GM23338 (cell line): Measurements from ENCODE around the gene MED16. TPM values are rescaled to one million over a fixed set of nuclear protein-coding genes. Genes with fewer than 3 reads are reported as not detected.
"Not testable (repeated sequence)": the region's sequence is repeated elsewhere in the genome, so short reads cannot be mapped to it uniquely, and the experiment has no call there.

Experiments
- ATAC-seq: fragments of 200-7000 bp; cut with Tn5 transposase; 3 replicates; pipeline ENCODE4 v1.9.1; 2020
- DNase-seq: peaks from one replicate; pipeline ENCODE4 v3.0.0-alpha.2; 2015; ENCODE audit warnings: low spot score
- H2AFZ ChIP-seq: fragments of 200-600 bp; sonication (generic); 2 replicates; pipeline ENCODE4 v1.8.0; 2016; ENCODE audit warnings: antibody characterized with exemption, mild to moderate bottlenecking, moderate library complexity
- H3F3A ChIP-seq: fragments of 200-600 bp; sonication (generic); replicated peaks from 2 replicates; pipeline ENCODE4 v1.8.0; 2017; ENCODE audit warnings: antibody characterized with exemption, mixed run types, low read depth
- H3K27ac ChIP-seq: fragments of 200-600 bp; sonication (generic); 2 replicates; pipeline ENCODE4 v1.6.1; 2016; ENCODE audit warnings: low read depth
- H3K27me3 ChIP-seq: fragments of 200-600 bp; sonication (generic); 2 replicates; pipeline ENCODE4 v1.8.0; 2016; ENCODE audit warnings: mild to moderate bottlenecking, mixed run types, moderate library complexity; ENCODE audit not compliant: insufficient read depth
- H3K36me3 ChIP-seq: fragments of 200-600 bp; sonication (generic); 2 replicates; pipeline ENCODE4 v1.8.0; 2016; ENCODE audit warnings: mild to moderate bottlenecking; ENCODE audit not compliant: insufficient read depth
- H3K4me1 ChIP-seq: fragments of 200-600 bp; sonication (generic); 2 replicates; pipeline ENCODE4 v1.8.0; 2016; ENCODE audit warnings: mild to moderate bottlenecking, moderate library complexity; ENCODE audit not compliant: insufficient read depth
- H3K4me2 ChIP-seq: fragments of 200-600 bp; sonication (generic); 2 replicates; pipeline ENCODE4 v1.7.1; 2017; ENCODE audit warnings: mixed run types
- H3K4me3 ChIP-seq: fragments of 200-600 bp; sonication (generic); 2 replicates; pipeline ENCODE4 v1.6.1; 2016; ENCODE audit warnings: mixed run types
- H3K79me2 ChIP-seq: fragments of 200-600 bp; sonication (generic); replicated peaks from 2 replicates; pipeline ENCODE4 v1.8.0; 2017; ENCODE audit warnings: mild to moderate bottlenecking; ENCODE audit not compliant: insufficient read depth
- H3K9me2 ChIP-seq: fragments of 200-600 bp; sonication (generic); 2 replicates; pipeline ENCODE4 v1.8.0; 2017; ENCODE audit not compliant: insufficient read depth
- H4K20me1 ChIP-seq: fragments of 200-600 bp; sonication (generic); replicated peaks from 2 replicates; pipeline ENCODE4 v1.8.0; 2017; ENCODE audit warnings: mild to moderate bottlenecking; ENCODE audit not compliant: insufficient read depth
- H3K27ac Mint-ChIP-seq: 2 replicates; pipeline ENCODE4 v1.8.0; 2020; ENCODE audit warnings: inconsistent platforms, mild to moderate bottlenecking, moderate library complexity, mixed read lengths
- H3K27me3 Mint-ChIP-seq: 3 replicates; pipeline ENCODE4 v1.8.0; 2022; ENCODE audit warnings: low read depth, mild to moderate bottlenecking, moderate library complexity, mixed read lengths, inconsistent platforms; ENCODE audit not compliant: insufficient read depth, poor library complexity
- H3K36me3 Mint-ChIP-seq: 3 replicates; pipeline ENCODE4 v1.8.0; 2021; ENCODE audit warnings: low read depth, mild to moderate bottlenecking, inconsistent platforms, moderate library complexity, mixed read lengths
- H3K4me1 Mint-ChIP-seq: 3 replicates; pipeline ENCODE4 v1.8.0; 2020; ENCODE audit warnings: mild to moderate bottlenecking, inconsistent platforms, mixed read lengths
- H3K4me3 Mint-ChIP-seq: 3 replicates; pipeline ENCODE4 v1.8.0; 2021; ENCODE audit warnings: moderate library complexity, mild to moderate bottlenecking, inconsistent platforms, mixed read lengths
- H3K9me3 Mint-ChIP-seq: 3 replicates; pipeline ENCODE4 v1.8.0; 2020; ENCODE audit warnings: moderate library complexity, mild to moderate bottlenecking, inconsistent platforms, mixed read lengths
- CREB1 ChIP-seq: fragments of 250-450 bp; sonication (Bioruptor Pico); IDR thresholded peaks from 2 replicates; pipeline ENCODE4 v1.5.0; 2020; ENCODE audit warnings: low read depth, mild to moderate bottlenecking, moderate library complexity
- EZH2 ChIP-seq: fragments of 200-600 bp; sonication (generic); IDR thresholded peaks from one replicate; pipeline ENCODE4 v1.8.0; 2017; ENCODE audit warnings: antibody characterized with exemption, mild to moderate bottlenecking, low read depth; ENCODE audit not compliant: unreplicated experiment
- JUNB ChIP-seq: IDR thresholded peaks from one replicate; pipeline ENCODE4 v1.6.1; 2016; ENCODE audit warnings: antibody characterized with exemption; ENCODE audit not compliant: unreplicated experiment
- NANOG ChIP-seq: IDR thresholded peaks from 2 replicates; pipeline ENCODE4 v1.6.1; 2016; ENCODE audit warnings: antibody characterized with exemption, borderline replicate concordance
- STAT1 ChIP-seq: IDR thresholded peaks from one replicate; pipeline ENCODE4 v1.6.1; 2016; ENCODE audit warnings: antibody characterized with exemption; ENCODE audit not compliant: unreplicated experiment
- ZNF114 ChIP-seq: fragments of 250-450 bp; sonication (Bioruptor Pico); IDR thresholded peaks from 2 replicates; pipeline ENCODE4 v1.5.0; 2020; ENCODE audit warnings: mild to moderate bottlenecking, moderate library complexity
- ZNF331 ChIP-seq: fragments of 250-450 bp; sonication (Bioruptor Pico); IDR thresholded peaks from 2 replicates; pipeline ENCODE4 v1.5.0; 2020; ENCODE audit warnings: low read depth, mild to moderate bottlenecking, moderate library complexity
- polyA plus RNA-seq: library from polyadenylated mRNA; unstranded; fragments of >200 nt; fragmentation: Nextera tagmentation; extraction: Ambion mirVana; gene quantifications from 2 replicates; pipeline ENCODE4 v1.2.1, GENCODE V29; 2016
- total RNA-seq: library from RNA; depleted of rRNA; stranded (reverse); fragments of >200 nt; shearing (Covaris generic); gene quantifications from 2 replicates; pipeline ENCODE4 v1.2.3, GENCODE V29; 2014
- TF ChIP-seq, protein P1 (sequence below): IDR thresholded peaks from 2 replicates; pipeline ENCODE4 v1.6.1; 2016; ENCODE audit warnings: antibody characterized with exemption
- TF ChIP-seq, protein P2 (sequence below), 2 experiments: fragments of 200-600 bp in 1 of 2; sonication (generic) in 1 of 2; conservative IDR thresholded peaks; 2 replicates each; pipeline versions ENCODE4 v1.5.1 to v1.6.1; 2016 to 2017; ENCODE audit warnings: antibody characterized with exemption in 2 of 2, low read depth in 2 of 2, mild to moderate bottlenecking in 2 of 2, moderate library complexity in 1 of 2
- TF ChIP-seq, protein P3 (sequence below): IDR thresholded peaks from one replicate; pipeline ENCODE4 v1.6.1; 2018; ENCODE audit warnings: antibody characterized with exemption; ENCODE audit not compliant: unreplicated experiment

The MED16 gene
- total and polyA plus RNA-seq, 2 experiments from 2014 or later, result 52.7 to 73.6 TPM

DNA sequence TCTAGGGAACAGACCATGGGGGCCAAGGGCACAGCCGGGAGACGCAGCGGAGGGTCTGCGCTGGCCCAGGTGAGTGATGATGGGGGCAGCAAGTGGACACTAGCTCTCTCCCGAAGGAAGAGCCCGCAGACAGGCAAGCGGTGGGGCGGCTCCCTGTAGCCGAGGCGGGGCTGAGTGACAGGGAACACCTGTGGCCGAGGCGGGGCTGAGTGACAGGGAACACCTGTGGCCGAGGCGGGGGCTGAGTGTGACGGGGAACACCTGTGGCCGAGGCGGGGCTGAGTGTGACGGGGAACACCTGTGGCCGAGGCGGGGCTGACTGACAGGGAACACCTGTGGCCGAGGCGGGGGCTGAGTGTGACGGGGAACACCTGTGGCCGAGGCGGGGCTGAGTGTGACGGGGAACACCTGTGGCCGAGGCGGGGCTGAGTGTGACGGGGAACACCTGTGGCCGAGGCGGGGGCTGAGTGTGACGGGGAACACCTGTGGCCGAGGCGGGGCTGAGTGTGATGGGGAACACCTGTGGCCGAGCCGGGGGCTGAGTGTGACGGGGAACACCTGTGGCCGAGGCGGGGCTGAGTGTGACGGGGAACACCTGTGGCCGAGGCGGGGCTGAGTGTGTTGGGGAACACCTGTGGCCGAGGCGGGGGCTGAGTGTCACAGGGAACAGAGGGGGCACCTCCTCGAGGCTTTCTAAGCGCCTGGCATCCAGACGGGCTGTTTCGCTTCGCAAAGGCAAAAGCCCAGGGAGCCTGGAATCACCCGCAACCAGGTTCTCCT lies 1.4 kb downstream of the MED16 start:
- H3K27me3 Mint-ChIP-seq, result peaks cover 20% of the 10 kb centered on the region
- not testable (repeated sequence) for H4K20me1 ChIP-seq, H3K4me1 ChIP-seq, H3K27ac Mint-ChIP-seq, H3K27ac ChIP-seq, H3K79me2 ChIP-seq, H3F3A ChIP-seq, H3K9me2 ChIP-seq, ATAC-seq, H3K27me3 ChIP-seq, H3K36me3 ChIP-seq, H2AFZ ChIP-seq, H3K9me3 Mint-ChIP-seq, H3K4me1 Mint-ChIP-seq, DNase-seq
- Histone ChIP-seq H3K4me3 (peak overlapping the region; percentile 76), H3K4me2 (peak overlapping the region; percentile 86)
- H3K4me3 Mint-ChIP-seq, result peak overlapping the region; percentile 82; the same call in 2 of the 3 replicates
- H3K36me3 Mint-ChIP-seq, result peaks cover 11% of the 10 kb centered on the region

DNA sequence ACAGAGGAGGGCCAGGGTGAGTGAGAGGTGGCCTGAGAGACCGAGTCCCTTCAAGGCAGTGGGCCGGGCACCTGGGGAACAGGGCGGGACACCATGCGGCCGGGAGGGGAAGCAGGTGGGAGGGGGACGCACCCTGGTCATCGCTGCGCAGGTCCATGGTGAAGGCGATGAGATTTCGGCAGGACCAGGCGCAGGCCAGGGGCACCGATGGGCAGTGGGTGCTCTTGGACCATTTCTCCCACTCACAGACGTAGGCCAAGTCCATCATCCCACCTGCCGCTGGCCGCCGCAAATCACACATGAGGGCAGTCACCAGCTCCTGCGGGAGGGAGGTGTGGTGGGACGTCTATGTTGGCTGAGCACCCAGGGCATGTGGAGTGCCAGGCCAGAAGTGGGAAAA lies 2.2 kb downstream of the MED16 start:
- Histone ChIP-seq H3F3A (peaks cover 3% of the 10 kb centered on the region; the same call in 1 of the 2 replicates), H3K4me3 (no peak overlapping the region), H3K9me2 (no peaks in the 10 kb centered on the region), H3K27me3 (no peaks in the 10 kb centered on the region), H3K36me3 (no peaks in the 10 kb centered on the region), H4K20me1 (peaks cover 4% of the 10 kb centered on the region; the same call in 1 of the 2 replicates), H3K4me1 (no peaks in the 10 kb centered on the region), H2AFZ (no peak overlapping the region), H3K27ac (no peak overlapping the region), H3K4me2 (no peak overlapping the region), H3K79me2 (no peaks in the 10 kb centered on the region; the same call in 1 of the 2 replicates)
- peaks cover 9% of the 10 kb centered on the region; the same call in 1 of the 3 replicates for H3K36me3 Mint-ChIP-seq
- H3K4me3 Mint-ChIP-seq, result peak overlapping the region; percentile 48; the same call in 2 of the 3 replicates
- H3K4me1 Mint-ChIP-seq, result no peaks in the 10 kb centered on the region; the same call in 2 of the 3 replicates
- H3K27ac Mint-ChIP-seq, result no peak overlapping the region
- DNase-seq (no peak), ATAC-seq (no peak)
- peaks cover 20% of the 10 kb centered on the region for H3K27me3 Mint-ChIP-seq
- H3K9me3 Mint-ChIP-seq, result peaks cover 3% of the 10 kb centered on the region; the same call in 1 of the 3 replicates
- TF ChIP-seq NANOG (no peak), ZNF331 (no peak), CREB1 (CRISPR knock-in tag) (no peak), EZH2 (no peak), ZNF114 (CRISPR knock-in tag) (no peak), STAT1 (no peak), JUNB (no peak)
- TF ChIP-seq, protein P1, sequence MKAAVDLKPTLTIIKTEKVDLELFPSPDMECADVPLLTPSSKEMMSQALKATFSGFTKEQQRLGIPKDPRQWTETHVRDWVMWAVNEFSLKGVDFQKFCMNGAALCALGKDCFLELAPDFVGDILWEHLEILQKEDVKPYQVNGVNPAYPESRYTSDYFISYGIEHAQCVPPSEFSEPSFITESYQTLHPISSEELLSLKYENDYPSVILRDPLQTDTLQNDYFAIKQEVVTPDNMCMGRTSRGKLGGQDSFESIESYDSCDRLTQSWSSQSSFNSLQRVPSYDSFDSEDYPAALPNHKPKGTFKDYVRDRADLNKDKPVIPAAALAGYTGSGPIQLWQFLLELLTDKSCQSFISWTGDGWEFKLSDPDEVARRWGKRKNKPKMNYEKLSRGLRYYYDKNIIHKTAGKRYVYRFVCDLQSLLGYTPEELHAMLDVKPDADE, result no peak
- TF ChIP-seq, protein P2, sequence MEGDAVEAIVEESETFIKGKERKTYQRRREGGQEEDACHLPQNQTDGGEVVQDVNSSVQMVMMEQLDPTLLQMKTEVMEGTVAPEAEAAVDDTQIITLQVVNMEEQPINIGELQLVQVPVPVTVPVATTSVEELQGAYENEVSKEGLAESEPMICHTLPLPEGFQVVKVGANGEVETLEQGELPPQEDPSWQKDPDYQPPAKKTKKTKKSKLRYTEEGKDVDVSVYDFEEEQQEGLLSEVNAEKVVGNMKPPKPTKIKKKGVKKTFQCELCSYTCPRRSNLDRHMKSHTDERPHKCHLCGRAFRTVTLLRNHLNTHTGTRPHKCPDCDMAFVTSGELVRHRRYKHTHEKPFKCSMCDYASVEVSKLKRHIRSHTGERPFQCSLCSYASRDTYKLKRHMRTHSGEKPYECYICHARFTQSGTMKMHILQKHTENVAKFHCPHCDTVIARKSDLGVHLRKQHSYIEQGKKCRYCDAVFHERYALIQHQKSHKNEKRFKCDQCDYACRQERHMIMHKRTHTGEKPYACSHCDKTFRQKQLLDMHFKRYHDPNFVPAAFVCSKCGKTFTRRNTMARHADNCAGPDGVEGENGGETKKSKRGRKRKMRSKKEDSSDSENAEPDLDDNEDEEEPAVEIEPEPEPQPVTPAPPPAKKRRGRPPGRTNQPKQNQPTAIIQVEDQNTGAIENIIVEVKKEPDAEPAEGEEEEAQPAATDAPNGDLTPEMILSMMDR (conservative IDR thresholded peaks at IDR 0.05; ENCODE audit: low read depth in 2 of 2), result no peak
- TF ChIP-seq, protein P3, sequence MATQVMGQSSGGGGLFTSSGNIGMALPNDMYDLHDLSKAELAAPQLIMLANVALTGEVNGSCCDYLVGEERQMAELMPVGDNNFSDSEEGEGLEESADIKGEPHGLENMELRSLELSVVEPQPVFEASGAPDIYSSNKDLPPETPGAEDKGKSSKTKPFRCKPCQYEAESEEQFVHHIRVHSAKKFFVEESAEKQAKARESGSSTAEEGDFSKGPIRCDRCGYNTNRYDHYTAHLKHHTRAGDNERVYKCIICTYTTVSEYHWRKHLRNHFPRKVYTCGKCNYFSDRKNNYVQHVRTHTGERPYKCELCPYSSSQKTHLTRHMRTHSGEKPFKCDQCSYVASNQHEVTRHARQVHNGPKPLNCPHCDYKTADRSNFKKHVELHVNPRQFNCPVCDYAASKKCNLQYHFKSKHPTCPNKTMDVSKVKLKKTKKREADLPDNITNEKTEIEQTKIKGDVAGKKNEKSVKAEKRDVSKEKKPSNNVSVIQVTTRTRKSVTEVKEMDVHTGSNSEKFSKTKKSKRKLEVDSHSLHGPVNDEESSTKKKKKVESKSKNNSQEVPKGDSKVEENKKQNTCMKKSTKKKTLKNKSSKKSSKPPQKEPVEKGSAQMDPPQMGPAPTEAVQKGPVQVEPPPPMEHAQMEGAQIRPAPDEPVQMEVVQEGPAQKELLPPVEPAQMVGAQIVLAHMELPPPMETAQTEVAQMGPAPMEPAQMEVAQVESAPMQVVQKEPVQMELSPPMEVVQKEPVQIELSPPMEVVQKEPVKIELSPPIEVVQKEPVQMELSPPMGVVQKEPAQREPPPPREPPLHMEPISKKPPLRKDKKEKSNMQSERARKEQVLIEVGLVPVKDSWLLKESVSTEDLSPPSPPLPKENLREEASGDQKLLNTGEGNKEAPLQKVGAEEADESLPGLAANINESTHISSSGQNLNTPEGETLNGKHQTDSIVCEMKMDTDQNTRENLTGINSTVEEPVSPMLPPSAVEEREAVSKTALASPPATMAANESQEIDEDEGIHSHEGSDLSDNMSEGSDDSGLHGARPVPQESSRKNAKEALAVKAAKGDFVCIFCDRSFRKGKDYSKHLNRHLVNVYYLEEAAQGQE, result no peak
